SK-N-MC (cell line): ENCODE results near the gene HOXD12.

ENCODE experiments used
- EZH2 ChIP-seq: fragments of 200-600 bp; sonication (generic); IDR thresholded peaks from one replicate; pipeline ENCODE4 v1.6.1; 2017; ENCODE audit warnings: antibody characterized with exemption
- FOXP2 ChIP-seq: optimal IDR thresholded peaks from 2 replicates; pipeline ENCODE3; 2011; ENCODE audit warnings: mild to moderate bottlenecking, moderate library complexity; ENCODE audit not compliant: insufficient read depth; ENCODE audit errors: extremely low read length, control extremely low read depth
- POLR2AphosphoS5 ChIP-seq: IDR thresholded peaks from 2 replicates; pipeline ENCODE4 v1.6.1; 2012; ENCODE audit warnings: mild to moderate bottlenecking, low read depth, low read length, borderline replicate concordance

- TF ChIP-seq POLR2AphosphoS5 = peak; percentile 55
- no peak for TF ChIP-seq EZH2
- no peak for TF ChIP-seq FOXP2
Measured at GRCh38 chr2:176106581-176107539, 7.3 kb downstream of the HOXD12 start, which contains the start of gene HOXD11.
